NCI-H2227 treated with DMSO at 0.1 percent for 48 hours (cell line): Measurements from ENCODE around the gene VASH1.

Source experiments
- DNase-seq: peaks from one replicate; lab custom pipeline; 2025; lab: John Stamatoyannopoulos, UW

Gene VASH1

GRCh38 chr14:76832503-76832988 is 71.3 kb downstream of the VASH1 start:
- DNase-seq = no peak
